ENCODE data around the gene SLC37A3.
"Not testable (repeated sequence)": the region's sequence is repeated elsewhere in the genome, so short reads cannot be mapped to it uniquely, and the experiment has no call there.

The SLC37A3 gene

DNA sequence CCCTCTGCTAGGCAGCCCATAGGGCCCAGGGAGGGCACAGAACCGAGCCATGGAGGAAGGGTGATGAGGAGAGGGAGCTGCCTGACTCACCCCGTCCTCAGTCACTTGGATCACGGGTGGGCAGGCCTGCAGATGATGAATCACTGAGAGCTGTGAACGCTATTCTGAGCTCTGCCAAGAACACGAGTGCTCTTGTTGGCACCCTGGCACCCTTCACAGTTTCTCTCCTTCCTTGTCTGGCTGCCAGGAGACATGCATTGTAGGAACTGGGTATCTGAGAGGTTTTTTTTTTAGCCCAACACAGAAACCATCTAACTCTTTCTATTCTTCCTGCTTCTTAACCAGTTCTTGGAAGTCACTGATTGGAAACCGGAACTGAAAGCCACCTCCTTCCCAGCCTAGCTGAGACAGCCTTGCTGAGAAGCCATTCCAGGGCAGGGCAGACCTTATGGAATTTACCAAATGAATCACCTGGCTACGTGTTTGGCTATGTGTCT lies 82.1 kb downstream of the SLC37A3 start:
- in situ Hi-C loops (cut with MboI; ENCODE audit: low sequenced_read_pairs) = no loop called here

DNA sequence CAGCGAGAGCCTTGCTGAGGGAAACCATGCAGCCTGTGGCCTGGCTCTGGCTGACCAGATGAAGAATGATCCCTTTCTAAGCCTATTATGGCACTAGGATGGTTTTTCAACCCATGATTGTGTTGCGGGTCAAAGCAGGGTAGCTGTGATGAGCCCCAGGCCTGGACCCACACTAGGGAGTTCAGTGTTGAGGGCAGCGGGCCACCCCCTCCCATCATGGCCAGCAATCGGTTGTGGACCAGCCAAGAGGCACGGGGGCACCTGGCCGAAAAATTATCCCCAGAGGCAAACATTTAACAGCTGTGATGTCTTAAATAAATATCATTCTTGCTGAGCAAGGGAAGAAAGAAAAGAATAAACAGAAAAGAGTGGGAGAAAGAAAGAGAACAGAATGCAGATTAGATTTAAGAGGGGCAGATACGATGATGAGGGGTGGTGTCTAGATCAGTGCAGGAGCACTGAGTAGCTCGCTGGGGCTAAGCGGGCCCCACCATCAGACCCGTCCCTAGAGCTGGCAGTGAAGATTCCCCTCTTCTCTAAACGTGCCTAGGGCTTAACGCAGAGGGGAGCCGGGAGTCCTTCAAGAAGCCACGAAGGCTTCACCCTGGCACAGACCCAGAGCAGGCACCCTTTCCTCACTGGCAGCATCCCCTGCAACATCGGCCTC lies 82.7 kb downstream of the SLC37A3 start:
- in situ Hi-C loops (cut with MboI; ENCODE audit: low sequenced_read_pairs) = no loop called here

DNA sequence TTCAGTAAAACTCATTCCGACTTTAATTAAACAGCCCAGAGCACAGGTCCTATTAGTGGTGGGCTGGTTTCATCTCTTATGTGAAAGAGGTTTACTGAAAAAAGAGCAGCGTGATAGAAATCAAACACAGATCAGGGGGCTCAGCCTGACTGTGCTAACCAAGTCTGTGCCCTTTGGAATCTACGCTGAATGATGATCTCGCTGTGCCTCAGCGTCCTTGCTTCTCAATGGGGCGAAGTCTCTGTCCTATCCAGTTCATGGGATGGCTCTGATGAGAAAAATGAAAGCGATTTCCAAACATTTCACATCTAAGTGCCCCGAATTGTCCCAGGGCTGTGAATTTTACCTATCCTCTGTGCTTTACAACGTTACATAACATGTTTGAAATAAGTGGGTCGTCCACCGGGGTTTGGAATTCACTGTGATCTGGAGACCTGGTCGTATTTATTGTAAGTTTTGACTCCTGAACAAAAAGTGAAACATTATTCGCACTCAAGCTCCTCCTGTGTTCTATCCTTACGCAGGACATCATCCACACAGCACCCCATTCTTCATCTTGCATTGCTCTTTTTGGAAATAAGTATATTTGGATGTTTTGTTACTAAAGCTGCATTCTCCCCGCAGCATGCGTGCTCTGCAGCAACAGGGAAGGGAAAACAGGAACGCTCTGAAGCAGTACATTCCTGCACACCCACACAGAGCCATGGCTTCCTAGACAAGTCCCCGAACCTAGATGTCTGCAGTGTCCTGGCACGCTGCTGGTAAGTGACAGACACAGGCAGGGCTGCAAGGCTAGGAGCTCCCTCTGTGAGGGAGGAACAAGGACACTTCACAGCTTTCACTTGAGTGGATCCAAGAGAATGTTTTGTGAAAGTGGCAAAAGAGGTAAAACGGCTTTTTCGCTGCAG lies 83.5 kb downstream of the SLC37A3 start:
- in situ Hi-C loops (cut with MboI; ENCODE audit: low sequenced_read_pairs) = no loop called here

DNA sequence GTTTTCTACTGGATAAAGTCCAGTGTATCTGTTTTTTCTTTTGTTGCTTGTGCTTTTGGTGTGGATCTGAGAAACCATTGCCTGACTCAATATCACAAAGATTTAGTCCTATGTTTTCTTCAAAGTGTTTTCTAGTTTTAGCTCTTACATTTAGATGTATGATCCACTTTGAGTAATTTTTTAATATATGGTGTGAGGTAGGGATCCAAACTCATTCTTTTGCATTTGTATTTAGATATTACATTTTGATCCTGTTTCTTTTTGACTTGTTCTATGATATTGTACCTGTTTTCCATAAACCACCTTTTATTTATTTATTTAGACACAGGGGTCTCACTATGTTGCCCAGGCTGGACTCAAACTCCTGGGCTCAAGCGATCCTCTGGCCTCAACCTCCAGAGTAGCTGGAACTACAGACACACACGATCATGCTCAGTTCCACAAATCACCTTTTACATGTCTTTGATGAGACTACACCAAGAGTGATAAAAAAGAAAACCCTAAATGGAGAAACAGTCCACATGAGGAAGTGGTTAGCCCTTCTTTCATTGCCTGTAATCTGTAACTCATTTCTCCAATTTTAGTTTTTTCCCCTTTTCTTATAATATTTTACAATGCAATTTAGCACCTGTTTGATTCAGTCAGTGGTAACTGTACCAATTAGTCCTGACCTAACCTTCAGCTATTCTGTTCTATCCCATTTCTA lies 86.0 kb downstream of the SLC37A3 start:
- in situ Hi-C loops (cut with MboI; ENCODE audit: low sequenced_read_pairs) = no loop called here

DNA sequence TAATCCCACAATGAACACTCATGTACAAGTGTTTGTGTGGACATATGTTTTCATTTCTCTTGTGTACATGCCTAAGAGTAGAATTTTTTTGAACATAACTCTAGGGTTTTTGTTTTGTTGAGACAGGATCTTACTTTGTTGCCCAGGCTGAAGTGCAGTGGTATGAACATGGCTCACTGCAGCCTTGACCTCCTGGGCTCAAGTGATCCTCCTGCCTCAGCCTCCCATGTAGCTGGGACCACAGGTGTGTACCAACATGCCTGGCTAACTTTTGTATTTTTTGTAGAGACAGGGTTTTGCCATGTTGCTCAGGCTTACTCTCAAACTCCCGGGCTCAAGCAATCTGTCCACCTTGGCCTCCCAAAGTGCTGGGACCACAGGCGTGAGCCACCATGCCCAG lies 87.2 kb downstream of the SLC37A3 start:
- in situ Hi-C loops (cut with MboI; ENCODE audit: low sequenced_read_pairs) = not testable (repeated sequence)

DNA sequence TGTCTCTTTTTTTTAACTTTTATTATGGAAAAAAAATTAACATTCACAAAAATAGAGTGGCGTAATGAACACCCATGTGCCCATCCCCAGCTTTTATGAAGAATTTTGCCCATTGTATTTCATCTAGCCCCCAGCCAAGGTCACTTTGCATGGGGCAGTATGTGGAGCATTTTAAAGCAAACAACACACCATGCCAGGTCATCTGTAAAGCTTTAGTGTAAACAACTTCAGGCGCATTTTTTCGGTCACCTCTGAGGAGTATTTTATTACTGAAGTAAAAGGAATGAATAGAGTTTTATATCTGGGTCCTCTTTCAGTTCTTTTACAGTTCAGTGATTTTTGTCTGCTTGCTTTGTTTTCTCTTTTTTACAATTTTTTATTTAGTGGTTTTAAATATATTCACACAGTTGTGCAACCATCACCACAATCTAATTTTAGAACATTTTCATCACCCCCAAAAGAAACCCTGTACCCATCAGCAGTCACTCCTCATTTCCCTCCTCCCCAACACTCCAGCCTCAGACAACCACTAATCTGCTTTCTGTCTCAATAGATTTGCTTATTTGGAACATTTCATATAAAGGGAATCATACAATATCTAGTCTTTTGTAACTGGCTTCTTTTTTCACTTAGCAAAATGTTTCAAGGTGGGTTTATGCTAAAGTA lies 87.9 kb downstream of the SLC37A3 start:
- in situ Hi-C loops (cut with MboI; ENCODE audit: low sequenced_read_pairs) = no loop called here

DNA sequence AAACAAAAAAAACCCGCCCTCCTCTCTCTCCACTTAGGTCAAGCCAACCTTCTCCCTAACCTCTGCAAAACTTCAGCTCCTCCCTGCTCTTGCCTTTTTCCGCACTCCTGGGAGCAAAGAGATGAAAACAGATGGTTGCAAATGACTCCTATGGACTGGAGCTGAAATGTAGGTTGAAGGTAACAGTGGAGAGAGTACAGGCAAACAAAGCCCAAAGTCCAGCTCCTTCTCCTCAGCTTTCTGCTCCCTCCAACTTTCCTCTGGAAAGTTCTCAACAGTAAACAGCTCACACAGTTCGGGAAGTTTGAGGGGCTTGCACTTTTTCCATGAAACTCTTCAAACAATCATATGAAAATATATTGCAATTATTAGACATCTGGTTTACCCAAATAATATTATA lies 90.3 kb downstream of the SLC37A3 start:
- in situ Hi-C loops (cut with MboI; ENCODE audit: low sequenced_read_pairs) = no loop called here

DNA sequence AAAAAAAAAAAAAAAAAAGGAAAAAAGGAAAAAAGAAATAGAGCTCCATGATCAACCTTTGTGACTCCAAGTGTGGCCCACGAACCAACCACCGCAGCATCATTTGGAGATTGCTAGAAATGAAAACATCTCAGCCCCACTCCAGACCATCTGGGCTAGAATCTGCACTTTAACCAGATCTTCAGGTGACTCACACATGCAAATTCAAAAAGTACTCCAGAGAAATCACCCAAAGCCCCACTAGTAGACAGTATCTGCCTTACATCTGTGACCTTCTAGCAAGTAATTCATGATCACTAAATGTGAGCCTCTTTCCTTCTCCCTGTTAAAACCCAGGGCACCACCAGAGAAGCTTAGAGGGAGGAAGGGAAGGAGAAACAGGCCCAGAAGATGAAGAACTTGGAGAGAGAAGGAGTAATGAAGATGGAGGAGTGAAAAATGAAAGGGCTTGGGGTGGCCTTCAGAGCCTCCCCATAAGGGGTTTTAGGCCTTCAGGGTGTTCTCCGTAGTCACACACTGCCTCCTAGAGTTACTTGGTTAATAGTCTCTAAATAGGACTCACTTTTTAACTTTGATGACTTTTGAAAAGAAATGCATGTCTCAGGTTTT lies 94.0 kb downstream of the SLC37A3 start:
- in situ Hi-C loops (cut with MboI; ENCODE audit: low sequenced_read_pairs) = no loop called here

DNA sequence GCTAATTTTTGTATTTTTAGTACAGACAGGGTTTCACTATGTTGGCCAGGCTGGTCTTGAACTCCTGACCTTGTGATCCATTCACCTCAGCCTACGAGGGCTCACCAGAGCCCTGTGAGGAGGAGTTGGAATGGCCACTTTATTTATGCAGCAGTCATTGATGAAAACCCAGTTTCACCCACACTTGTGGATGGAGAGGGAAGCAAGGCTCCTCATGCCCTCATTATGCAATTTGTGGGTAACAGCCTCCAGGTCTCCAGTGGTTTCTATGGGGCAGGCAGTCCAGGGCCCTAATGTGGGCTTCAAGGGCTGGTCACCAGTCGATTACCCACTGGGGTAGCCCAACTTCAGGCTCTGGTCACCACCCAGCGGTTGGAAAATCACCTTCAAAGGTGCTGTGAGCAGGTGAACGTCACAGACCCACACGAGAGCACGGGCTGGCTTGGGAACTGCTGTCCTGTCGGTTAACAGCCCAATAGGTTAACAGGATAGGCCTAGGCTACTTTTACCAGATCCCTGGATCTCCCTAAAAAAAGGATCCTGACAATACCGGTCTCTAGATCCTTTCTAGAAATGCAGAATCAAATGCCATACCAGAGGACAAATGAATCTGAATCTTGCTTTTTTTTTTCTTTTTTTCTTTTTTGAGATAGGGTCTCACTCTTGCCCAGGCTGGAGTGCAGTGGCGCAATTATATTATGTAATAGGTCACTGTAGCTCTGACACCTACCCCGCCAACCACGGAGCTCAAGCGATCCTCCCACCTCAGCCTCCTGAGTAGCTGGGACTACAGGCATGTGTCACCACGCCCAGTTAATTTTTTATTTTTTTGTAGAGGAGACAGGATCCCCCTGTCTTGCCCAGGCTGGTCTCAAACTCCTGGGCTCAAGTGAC lies 97.8 kb downstream of the SLC37A3 start:
- in situ Hi-C loops (cut with MboI; ENCODE audit: low sequenced_read_pairs) = no loop called here

DNA sequence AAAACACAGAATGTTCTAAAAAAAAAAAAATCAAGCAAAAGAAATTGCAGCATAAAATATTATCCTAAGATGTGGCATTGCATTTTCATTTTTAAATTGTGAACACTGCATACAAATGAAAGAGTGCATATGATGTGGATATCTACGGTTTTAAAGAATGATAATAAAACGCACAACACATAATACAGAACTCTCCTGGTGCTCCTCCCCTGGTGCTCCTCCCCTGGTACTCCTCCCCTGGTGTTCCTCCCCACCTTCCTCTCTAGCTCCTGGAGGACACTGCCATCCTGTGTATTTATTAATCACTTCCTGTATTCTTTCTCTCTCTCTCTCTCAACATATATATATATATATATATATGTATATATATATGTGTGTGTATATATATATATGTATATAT lies 100.1 kb downstream of the SLC37A3 start:
- in situ Hi-C loops (cut with MboI; ENCODE audit: low sequenced_read_pairs) = no loop called here

DNA sequence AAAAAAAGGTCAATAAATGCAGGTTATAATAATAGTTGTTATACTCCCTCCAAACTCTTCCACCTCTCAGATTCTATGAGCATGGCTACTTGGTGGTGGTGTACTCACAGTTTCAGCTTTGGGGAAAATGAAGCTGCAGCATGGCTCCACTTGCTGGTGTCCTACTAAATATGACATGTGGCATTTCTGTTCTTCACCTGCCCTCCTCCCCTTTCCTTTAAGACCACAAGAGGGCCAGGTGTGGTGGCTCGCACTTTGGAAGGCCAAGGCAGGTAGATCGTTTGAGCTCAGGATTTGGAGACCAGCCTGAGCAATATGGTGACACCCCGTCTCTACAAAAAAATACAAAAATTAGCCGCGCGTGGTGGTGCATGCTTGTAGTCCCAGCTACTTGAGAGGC lies 101.1 kb downstream of the SLC37A3 start:
- in situ Hi-C loops (cut with MboI; ENCODE audit: low sequenced_read_pairs) = no loop called here

DNA sequence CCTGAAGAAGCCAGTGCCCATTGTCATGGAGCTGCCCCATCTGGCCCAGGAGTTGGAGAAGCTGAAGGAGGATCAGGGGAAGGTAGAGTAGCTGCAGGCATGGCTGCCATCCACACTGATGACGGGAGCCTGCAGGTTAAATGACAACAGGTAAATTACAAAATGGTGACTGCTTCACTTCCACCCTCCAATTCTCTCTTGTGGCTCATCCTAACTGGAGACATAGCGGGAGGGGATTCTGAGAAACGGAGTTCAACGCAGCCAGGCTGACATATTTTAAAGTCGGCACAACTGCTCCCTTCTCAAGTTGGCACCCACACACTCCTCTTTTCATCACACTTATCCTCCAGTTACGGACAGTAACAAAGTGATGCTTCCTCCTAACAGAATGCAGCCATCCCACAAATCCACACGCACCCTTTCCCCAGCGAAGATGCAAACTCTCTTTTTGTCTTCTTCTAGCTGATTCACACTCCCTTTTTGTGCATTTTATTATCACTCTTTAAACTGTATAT lies 103.0 kb downstream of the SLC37A3 start:
- in situ Hi-C loops (cut with MboI; ENCODE audit: low sequenced_read_pairs) = no loop called here

DNA sequence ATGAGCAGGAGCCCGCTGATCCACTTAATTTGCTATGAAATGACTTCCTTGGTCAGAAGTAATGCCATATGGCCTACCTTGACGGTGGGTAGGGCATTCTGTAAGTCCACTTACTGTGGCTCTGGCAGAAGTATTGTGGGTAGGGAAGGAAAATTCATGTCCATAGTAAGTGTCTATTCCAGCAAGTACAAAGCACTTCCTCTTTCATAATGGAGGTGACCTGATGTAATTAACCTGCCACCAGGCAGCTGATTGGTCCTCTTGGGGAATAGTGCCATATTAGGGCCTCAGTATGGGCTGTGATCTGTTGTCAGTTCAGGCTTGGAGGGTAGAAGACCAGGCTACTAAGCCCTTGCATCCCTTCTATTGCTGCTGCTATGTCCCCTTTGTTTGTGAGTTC lies 103.9 kb downstream of the SLC37A3 start:
- in situ Hi-C loops (cut with MboI; ENCODE audit: low sequenced_read_pairs) = no loop called here

DNA sequence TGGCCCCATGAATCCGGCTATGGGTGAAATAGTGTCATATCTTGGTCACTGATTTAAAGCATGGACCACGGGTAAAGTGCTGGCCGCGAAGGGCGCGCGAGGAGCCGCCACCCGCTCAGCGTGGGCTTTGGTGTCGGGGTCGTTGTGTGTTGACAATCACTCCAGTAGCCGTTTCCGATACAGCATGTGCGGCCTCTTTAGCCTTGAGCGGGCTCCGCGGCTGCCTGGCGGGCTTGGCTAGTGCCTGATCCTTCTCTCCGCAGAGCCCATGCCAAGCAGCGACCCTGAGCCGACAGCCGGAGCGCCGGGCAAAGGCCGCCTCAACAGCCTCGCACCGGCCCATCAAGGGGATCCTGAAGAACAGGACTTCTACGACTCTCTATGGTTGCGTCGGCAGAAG lies 105.9 kb downstream of the SLC37A3 start:
- in situ Hi-C loops (cut with MboI; ENCODE audit: low sequenced_read_pairs) = no loop called here

DNA sequence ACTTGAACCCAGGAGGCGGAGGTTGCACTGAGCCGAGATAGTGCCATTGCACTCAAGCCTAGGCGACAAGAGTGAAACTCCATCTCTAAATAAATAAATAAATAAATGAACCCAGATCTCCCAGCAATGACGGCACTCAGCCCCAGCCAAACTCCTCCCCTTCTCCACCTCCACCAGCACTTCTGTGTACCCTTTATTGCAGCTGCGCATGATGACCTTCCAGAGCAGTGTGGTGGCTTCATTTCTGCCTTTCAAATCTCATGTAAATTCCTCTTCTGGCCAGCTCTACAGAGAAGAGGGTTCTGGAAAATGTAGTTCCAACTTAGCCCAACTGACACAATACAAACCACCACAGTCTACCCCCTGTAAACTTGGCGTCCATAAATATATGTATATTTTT lies 108.5 kb downstream of the SLC37A3 start:
- in situ Hi-C loops (cut with MboI; ENCODE audit: low sequenced_read_pairs) = no loop called here

DNA sequence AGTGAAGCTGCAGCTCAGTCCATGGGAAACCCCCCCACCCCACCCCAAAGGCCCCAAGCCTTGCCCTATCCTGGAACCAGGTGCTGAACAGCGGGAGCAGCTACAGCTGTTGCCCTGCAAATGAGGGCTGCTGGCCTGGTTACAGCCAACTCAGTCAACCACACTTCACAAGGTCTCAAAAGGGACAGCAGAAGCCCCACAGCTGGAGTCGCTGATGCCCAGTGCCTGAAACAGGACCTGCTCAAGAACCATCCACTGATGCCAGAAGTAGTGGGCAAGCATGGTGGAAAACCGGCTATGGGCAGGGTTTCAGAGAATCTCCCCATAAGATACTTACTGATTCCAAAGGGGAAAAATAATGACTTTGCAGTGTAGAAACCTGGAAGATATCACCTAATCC lies 110.3 kb downstream of the SLC37A3 start:
- in situ Hi-C loops (cut with MboI; ENCODE audit: low sequenced_read_pairs) = no loop called here

DNA sequence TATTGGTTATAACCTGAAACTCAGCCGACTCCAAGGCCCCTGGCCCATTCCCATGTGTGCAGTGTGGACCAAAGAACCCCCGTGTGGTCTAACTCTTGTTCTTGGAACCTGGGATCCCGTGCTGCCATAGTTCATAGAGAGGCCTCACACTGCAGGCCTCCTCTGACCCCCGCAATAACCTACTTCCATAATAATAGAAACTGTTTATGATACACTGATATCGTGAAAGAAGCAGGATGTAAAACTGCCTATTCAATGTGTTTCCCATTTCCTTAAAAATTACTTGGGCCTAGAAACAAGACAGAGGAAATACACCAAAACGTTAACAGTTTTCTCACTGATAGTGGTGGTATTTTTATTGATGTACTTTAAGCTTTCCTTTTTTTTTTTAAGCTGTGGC lies 112.4 kb downstream of the SLC37A3 start:
- in situ Hi-C loops (cut with MboI; ENCODE audit: low sequenced_read_pairs) = no loop called here

DNA sequence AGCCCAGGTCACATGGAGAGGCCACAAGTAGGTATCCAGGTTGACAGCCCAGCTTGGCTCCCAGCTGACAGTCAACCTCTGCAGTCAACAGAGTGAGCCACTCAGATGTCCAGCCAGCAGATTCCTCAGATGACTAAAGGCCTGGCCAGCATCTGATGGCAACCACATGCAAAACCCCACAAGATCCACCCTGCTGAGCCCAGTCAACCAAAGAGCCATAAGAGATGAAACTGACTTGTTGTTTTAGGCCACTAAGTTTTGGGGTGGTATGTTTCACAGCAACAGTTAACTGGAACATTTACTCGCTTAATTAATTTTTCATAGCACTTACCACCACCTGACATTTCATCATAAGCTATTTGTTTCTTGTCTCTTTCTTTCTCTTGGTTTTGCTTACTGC lies 114.3 kb downstream of the SLC37A3 start:
- in situ Hi-C loops (cut with MboI; ENCODE audit: low sequenced_read_pairs) = no loop called here

Data from HL-60/S4 treated with phorbol 12-myristate 13-acetate at 8.2 ng/mL for 4 days and 3 days (cell line).